Stimulated activated naive CD8-positive, alpha-beta T cell treated with anti-CD3 and anti-CD28 coated beads, Interleukin-15, amount 100 ng/mL, for 72 hours (primary cell): Measurements from ENCODE around the gene CATSPER3.

ENCODE experiments used
- ATAC-seq: fragments of 150-1000 bp; cut with Tn5 transposase; 2 replicates; pipeline ENCODE4 v1.10.0; 2021; ENCODE audit warnings: mild to moderate bottlenecking, moderate library complexity
- DNase-seq, 2 donors: peaks; one replicate each; pipeline ENCODE4 v3.0.0; 2021 to 2022
- H3K27ac Mint-ChIP-seq, 2 donors: one replicate each; pipeline ENCODE4 v1.8.0; 2022; ENCODE audit warnings: mild to moderate bottlenecking in 2 of 2, mixed read lengths in 2 of 2, moderate library complexity in 2 of 2
- H3K27me3 Mint-ChIP-seq: one replicate; pipeline ENCODE4 v1.8.0; 2022; ENCODE audit warnings: mixed read lengths
- H3K4me1 Mint-ChIP-seq: one replicate; pipeline ENCODE4 v1.8.0; 2022; ENCODE audit warnings: mild to moderate bottlenecking, mixed read lengths
- H3K4me3 Mint-ChIP-seq, 2 donors: one replicate each; pipeline ENCODE4 v1.8.0; 2022; ENCODE audit warnings: mild to moderate bottlenecking in 2 of 2, mixed read lengths in 2 of 2, moderate library complexity in 1 of 2
- H3K9me3 Mint-ChIP-seq, 2 donors: one replicate each; pipeline ENCODE4 v1.8.0; 2022; ENCODE audit warnings: mixed read lengths in 2 of 2

Gene CATSPER3

DNA sequence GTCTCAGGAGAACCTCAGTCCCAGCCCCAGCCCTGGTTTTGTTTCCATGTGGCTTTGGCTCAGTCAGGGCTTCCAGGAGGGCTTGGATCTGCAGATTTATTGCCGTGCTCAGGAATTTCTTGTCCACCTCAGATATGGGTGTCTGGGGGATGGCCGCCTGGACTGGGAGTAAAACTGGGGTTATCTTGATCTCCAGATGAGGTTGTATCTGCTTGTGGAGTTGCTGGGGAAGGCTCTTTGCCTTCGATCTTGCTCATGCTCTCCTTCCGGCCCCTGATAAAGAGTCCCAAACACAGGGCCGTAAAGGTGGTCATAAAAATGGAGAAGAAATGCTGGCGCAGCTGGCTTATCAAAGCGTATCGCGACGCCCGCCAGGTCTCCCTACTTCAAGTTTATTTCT, 84.2 kb downstream of the CATSPER3 start:
- peaks cover 84% of the 10 kb centered on the region for H3K27me3 Mint-ChIP-seq
- no peak for DNase-seq
- no peaks in the 10 kb centered on the region for H3K9me3 Mint-ChIP-seq
- peaks cover 10% of the 10 kb centered on the region for H3K4me1 Mint-ChIP-seq
- no peak for ATAC-seq
- peak overlapping the region in 1 of 2 donors; percentile 48 for H3K27ac Mint-ChIP-seq
- no peak overlapping the region for H3K4me3 Mint-ChIP-seq

DNA sequence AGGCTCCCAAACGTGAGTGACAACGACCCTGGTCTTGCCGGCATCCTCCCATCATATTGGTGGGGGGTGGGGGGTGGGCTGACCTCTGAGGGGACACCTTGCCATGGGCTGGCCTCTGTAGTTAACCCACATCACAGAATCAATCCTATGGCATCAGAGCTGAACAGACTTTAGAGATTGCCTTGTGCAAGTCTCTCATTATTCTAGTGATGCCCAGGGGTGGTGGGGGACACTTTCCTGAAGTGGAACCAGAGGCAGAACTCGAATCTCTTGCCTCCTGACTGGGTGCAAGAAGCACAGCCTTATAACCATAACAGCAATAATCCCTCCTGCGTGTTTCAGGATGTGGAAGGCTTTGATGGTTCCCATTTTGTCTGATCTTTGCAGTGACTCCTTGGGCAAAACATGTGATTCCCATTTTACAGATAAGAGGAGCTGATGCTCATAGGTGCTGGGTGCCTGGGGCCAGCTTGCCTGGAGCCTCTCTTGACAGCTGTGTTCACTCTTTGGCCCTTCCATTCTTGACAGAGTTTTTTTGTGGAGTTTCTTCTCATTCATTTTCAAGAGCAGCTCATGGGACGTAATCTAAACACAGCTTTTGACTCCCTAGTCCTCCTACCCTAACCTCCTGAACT, 84.9 kb downstream of the CATSPER3 start:
- H3K9me3 Mint-ChIP-seq: no peaks in the 10 kb centered on the region
- no peak for ATAC-seq
- H3K4me3 Mint-ChIP-seq: no peak overlapping the region
- no peak overlapping the region for H3K27ac Mint-ChIP-seq
- DNase-seq: no peak
- H3K27me3 Mint-ChIP-seq: peaks cover 76% of the 10 kb centered on the region
- peaks cover 10% of the 10 kb centered on the region for H3K4me1 Mint-ChIP-seq

DNA sequence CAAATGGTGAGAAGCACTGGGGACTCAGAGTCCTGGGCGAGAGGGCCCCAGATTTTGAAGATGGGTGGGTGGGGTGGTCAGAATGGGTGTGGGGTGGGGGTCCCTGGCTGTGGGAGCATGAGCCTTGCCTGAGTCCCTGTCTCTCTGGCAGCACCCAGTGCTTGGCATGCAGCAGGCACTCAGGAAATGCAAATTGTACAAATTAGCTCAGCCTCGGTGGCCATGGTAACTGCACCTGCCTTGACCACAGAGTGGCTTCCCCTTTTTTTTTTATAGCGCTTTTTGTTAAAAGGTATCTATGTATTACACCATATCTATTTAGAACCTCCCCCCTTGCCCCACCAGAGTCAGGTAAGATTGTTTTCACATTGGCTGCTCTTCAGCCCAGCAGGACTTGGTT, 85.6 kb downstream of the CATSPER3 start:
- peak; percentile 36 for ATAC-seq
- Mint-ChIP-seq H3K4me1 (peaks cover 10% of the 10 kb centered on the region), H3K4me3 (no peak overlapping the region), H3K9me3 (no peaks in the 10 kb centered on the region), H3K27me3 (peaks cover 75% of the 10 kb centered on the region), H3K27ac (peak overlapping the region in 1 of 2 donors; percentile 53)
- no peak for DNase-seq

DNA sequence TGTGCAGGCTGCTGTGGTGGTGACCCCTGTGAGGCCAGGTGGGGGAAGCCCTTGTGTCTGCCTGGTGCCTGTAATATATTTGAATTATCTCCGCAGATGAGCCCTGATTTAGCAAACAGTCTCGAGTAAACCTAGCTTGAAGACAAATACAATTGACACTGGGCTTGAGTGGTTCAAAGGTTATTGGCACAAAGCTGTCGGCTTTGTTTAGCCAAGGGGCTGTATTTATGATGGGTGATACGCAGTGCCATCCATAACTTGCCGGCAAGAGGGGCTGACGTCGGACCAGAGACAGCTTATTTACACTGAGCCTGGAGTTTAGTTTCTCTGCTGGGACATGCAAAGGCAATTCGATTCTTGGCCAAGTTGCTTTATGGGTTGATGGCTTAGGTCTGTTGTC, 86.3 kb downstream of the CATSPER3 start:
- Mint-ChIP-seq H3K27me3 (peaks cover 75% of the 10 kb centered on the region), H3K4me1 (peaks cover 10% of the 10 kb centered on the region), H3K27ac (no peak overlapping the region), H3K9me3 (no peaks in the 10 kb centered on the region), H3K4me3 (no peak overlapping the region)
- ATAC-seq: no peak
- no peak for DNase-seq

DNA sequence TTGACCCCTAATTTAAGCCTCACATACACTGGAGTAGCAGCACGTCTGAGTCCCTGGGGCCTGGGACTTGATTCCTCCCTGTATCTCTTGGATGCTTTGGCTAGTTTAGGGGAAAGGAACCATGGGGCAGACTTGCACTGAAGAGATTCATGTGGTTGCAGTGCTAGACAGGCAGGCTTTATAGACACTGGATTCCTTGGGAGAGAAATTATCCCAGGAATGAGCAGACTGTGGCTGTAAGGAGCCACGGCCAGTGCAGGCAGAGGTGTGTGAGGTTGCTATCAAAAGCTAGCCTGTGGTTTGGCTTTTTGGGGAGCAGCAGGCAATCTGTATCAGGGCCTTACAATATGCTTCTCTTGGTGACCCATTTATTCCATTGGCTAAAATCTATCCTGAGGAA, 86.8 kb downstream of the CATSPER3 start:
- DNase-seq: no peak
- Mint-ChIP-seq H3K27ac (no peak overlapping the region), H3K27me3 (peaks cover 75% of the 10 kb centered on the region), H3K4me1 (peaks cover 10% of the 10 kb centered on the region), H3K4me3 (no peak overlapping the region), H3K9me3 (no peaks in the 10 kb centered on the region)
- ATAC-seq: no peak

DNA sequence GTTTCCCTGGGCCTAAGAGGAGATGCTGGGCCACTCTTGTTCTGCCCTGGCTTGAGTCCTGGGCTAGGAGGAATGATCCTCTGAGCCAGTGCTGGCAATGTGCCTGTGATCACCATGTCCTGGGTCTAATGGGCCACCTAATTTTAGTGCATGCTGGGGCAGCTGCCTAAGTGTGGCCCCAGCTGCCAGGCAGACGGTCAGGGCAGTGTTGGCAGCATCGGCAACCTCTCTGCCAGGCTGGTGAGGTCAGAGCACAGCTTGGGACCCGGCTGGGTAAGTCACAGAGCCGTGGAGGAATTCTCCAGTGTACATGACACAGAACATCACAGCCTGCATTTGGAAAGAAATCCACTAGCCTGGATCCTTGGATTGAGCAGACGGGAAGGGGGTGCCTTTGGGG, 87.7 kb downstream of the CATSPER3 start:
- peaks cover 68% of the 10 kb centered on the region for H3K27me3 Mint-ChIP-seq

DNA sequence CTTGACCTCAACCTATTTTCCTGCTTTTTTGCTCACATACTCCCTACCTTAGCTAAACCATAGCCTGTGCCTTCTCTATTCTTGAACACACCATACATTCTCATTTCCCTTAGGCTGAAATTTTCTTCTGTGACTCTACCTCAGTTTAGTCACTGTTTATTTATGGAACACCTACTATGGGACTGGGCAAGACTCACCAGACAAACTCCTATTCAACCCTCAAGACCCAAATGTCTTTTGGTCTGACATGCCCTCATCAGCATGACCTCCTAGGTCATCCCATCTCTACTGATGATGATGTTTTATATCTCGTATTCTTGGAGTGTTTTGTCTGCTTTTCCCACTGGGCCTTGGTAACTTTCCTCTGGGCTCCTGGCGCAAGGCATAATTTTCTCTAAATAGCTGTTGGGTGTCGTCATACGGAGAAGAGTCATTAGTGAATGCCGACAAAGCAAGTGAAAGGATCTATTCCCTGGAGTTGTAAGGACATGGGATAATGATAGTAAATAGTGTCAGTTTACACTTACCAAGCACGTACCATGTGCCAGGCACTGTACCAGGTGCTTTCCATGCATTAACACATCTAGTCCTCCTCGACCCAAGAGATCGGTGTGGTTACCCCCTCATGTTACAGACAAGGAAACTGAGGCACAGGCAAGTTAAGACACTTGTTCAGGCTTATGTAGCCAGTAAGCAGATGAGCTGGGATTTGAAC, 88.8 kb downstream of the CATSPER3 start:
- DNase-seq (no peak), ATAC-seq (no peak)
- Mint-ChIP-seq H3K9me3 (no peaks in the 10 kb centered on the region), H3K4me1 (peaks cover 10% of the 10 kb centered on the region), H3K27me3 (peaks cover 68% of the 10 kb centered on the region), H3K27ac (no peak overlapping the region), H3K4me3 (no peak overlapping the region)

More for the DNA sequence above, 87.7 kb downstream of the CATSPER3 start:
- ATAC-seq: no peak
- Mint-ChIP-seq H3K4me1 (peaks cover 10% of the 10 kb centered on the region), H3K9me3 (no peaks in the 10 kb centered on the region), H3K4me3 (no peak overlapping the region), H3K27ac (peak overlapping the region in 1 of 2 donors; percentile 17)
- no peak for DNase-seq

DNA sequence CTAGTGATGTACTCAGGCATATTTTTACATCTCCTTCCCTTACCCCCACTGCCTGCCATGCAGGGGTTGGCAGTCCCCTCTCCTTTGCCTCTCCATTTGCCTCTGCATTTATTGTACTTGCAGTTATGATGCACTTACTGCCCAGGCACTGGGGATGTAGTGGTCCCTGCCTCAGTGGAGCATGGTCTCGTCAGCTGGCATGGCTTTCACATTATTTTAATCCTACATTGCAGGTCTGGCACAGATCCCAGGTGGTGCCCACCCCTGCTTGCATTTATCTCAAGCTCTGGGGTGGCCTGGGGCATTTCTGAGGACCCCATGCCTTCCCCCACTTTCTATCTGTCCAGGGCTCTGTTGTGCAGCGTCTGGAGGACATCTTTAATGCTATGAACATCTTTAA, 89.5 kb downstream of the CATSPER3 start:
- no peaks in the 10 kb centered on the region for H3K9me3 Mint-ChIP-seq
- no peak overlapping the region for H3K27ac Mint-ChIP-seq
- peaks cover 62% of the 10 kb centered on the region for H3K27me3 Mint-ChIP-seq
- H3K4me1 Mint-ChIP-seq: peaks cover 10% of the 10 kb centered on the region
- H3K4me3 Mint-ChIP-seq: no peak overlapping the region
- DNase-seq (no peak), ATAC-seq (no peak)

DNA sequence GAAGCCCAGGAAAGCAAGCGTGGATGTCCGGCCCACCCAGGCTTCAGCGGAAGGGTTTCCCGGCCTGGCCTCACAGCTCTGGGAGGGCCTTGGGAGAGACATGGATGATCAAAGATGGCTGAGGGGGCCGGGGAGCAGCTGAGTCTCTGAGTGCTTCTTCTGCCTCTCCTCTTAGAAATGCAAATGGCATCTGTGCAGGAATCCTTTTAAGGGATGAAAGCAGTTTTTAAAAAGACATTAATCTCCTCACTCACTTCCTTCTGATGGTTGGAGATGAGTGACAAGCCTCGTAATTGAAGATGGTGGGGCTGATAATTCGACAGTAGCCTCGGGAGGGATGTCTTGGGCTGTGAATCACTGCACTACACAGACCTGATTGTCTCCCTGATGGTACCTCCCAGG, 90.6 kb downstream of the CATSPER3 start:
- H3K4me1 Mint-ChIP-seq: peaks cover 4% of the 10 kb centered on the region
- H3K4me3 Mint-ChIP-seq: no peak overlapping the region
- no peaks in the 10 kb centered on the region for H3K9me3 Mint-ChIP-seq
- no peak overlapping the region for H3K27ac Mint-ChIP-seq
- ATAC-seq: no peak
- DNase-seq: no peak
- H3K27me3 Mint-ChIP-seq: peaks cover 51% of the 10 kb centered on the region

DNA sequence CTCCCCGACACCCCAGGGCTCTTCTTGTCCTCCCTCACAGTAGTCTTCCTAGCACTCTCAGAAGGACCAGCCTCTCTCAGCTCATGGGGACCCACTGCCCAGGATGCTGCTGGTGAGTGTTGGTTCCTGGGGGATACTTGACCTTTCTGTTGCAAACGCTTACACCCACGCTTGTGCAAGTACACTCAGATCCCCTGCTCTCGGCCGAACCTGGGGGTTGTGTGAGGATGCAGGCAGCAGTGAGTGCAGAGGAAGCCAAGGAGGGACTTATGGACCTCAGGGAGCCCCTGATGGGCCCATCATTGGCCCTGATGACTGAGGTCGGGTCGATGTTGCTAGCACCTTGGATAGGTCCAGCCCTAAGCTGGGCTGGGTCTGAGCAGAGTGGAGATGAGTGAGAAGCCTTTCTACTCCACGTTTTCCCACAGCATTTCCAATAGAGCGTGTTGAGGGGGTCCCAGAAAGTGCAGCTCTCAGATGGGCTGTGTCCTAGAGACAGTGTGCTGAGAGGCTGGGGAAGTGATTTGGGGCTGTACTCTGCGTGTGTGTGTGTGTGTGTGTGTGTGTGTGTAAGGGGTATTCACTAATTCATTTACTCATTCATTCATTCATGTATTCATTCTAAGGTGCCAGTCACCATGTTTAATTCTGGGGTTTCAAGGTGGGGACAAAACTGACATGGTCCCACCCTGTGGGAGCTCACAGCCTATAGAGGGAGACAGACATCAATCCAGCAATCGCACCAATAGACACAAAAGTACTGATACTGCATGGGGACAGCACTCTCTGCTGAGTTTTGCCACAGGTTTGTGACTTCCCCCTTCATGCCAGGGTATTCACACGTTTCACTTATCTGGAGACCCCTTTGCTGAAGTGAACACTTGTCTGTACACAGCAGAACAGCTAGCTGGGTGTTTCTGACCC, 91.6 kb downstream of the CATSPER3 start:
- Mint-ChIP-seq H3K4me1 (no peaks in the 10 kb centered on the region), H3K27ac (no peak overlapping the region), H3K4me3 (no peak overlapping the region), H3K9me3 (no peaks in the 10 kb centered on the region), H3K27me3 (peaks cover 48% of the 10 kb centered on the region)
- ATAC-seq (no peak), DNase-seq (no peak)

DNA sequence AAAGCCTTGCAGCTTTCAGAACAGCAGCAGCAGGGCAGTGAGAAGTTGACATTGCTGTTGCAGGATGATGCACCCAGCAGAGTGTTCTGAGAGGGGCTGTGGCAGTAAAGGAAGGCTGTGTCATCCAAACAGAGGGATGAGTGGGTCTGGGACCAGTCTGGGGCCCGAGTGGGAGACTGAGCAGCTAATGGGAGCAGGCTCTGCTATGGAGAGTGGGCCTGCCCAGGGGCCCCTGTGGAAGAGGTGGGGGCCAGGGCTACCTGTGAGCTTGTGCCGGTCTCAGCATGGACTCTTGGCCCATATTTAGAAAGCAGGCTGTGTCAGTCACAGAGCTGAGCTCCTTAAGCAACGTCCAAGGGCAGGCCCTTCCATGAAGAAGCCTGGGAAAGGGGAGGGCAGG, 92.3 kb downstream of the CATSPER3 start:
- DNase-seq: no peak
- Mint-ChIP-seq H3K9me3 (no peaks in the 10 kb centered on the region), H3K4me3 (no peak overlapping the region), H3K4me1 (no peaks in the 10 kb centered on the region), H3K27me3 (peaks cover 47% of the 10 kb centered on the region), H3K27ac (no peak overlapping the region)
- no peak for ATAC-seq

DNA sequence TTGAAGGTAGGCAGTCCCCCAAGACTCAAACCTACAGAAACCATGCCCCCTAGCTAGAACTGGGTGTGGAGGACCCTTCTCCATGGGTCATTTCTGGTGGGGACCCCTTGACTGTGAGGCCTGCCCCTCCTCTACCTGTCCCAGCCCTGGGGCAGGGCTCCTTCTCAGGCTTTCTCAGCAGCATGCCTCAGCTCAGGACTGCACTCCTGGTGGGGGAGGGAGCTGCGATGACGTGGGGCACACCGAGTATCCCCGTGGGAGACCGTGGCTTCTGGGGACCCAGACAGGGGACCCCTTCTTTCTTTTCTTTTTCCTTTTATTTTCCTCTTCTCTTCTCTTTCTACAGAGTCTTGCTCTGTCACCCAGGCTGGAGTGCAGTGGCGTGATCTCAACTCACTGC, 93.3 kb downstream of the CATSPER3 start:
- DNase-seq: no peak

More for the DNA sequence above, 93.3 kb downstream of the CATSPER3 start:
- Mint-ChIP-seq H3K9me3 (no peaks in the 10 kb centered on the region), H3K27ac (peak overlapping the region in 1 of 2 donors; percentile 76), H3K4me3 (no peak overlapping the region), H3K4me1 (no peaks in the 10 kb centered on the region), H3K27me3 (peaks cover 47% of the 10 kb centered on the region)
- ATAC-seq: no peak
